Large intestine (tissue), 3 donors: ENCODE results near the gene WWOX. TPM values are rescaled to one million over a fixed set of nuclear protein-coding genes. Genes with fewer than 3 reads are reported as not detected.
"Not testable (repeated sequence)": the region's sequence is repeated elsewhere in the genome, so short reads cannot be mapped to it uniquely, and the experiment has no call there.

Source experiments
- DNase-seq, 2 donors: peaks; one replicate each; pipeline versions ENCODE4 v3.0.0 to v3.0.0-alpha.2; 2013
- H3K27ac ChIP-seq: one replicate; pipeline ENCODE4 v1.5.1; 2013; ENCODE audit warnings: low read length
- H3K27me3 ChIP-seq: 2 replicates; pipeline ENCODE4 v1.6.1; 2013; ENCODE audit warnings: low read length; ENCODE audit not compliant: control insufficient read depth, insufficient read depth
- H3K36me3 ChIP-seq: 2 replicates; pipeline ENCODE4 v1.6.1; 2013; ENCODE audit warnings: low read length; ENCODE audit not compliant: control insufficient read depth, insufficient read depth
- H3K4me1 ChIP-seq: one replicate; pipeline ENCODE4 v1.6.1; 2013; ENCODE audit warnings: low read length; ENCODE audit not compliant: control insufficient read depth, insufficient read depth
- H3K4me3 ChIP-seq: one replicate; pipeline ENCODE4 v1.5.1; 2013; ENCODE audit warnings: low read length
- H3K9me3 ChIP-seq: one replicate; pipeline ENCODE4 v1.6.1; 2013; ENCODE audit warnings: mild to moderate bottlenecking, low read depth, low read length, moderate library complexity; ENCODE audit not compliant: control insufficient read depth
- WGBS: methylation state at CpG from one replicate; pipeline ENCODE4 v1.1.5; 2013; ENCODE audit warnings: low lambda C conversion rate; ENCODE audit not compliant: insufficient coverage; 5-methylcytosine and 5-hydroxymethylcytosine counted together
- polyA plus RNA-seq: library from polyadenylated mRNA; unstranded; fragments of 120-200 nt; gene quantifications from one replicate; pipeline ENCODE4 v1.2.1, GENCODE V29; 2013

WWOX gene
- polyA plus RNA-seq, 1 donor: 16.2 TPM

GRCh38 chr16:79247386-79247785 is 1147.9 kb downstream of the WWOX start:
- no peak for DNase-seq
- Histone ChIP-seq H3K27ac (no peak overlapping the region), H3K4me1 (peaks cover 2% of the 10 kb centered on the region), H3K27me3 (no peaks in the 10 kb centered on the region), H3K36me3 (no peaks in the 10 kb centered on the region), H3K9me3 (no peaks in the 10 kb centered on the region), H3K4me3 (no peak overlapping the region)
- WGBS: no CpG with 5 or more reads among the region's 5 CpGs

DNA sequence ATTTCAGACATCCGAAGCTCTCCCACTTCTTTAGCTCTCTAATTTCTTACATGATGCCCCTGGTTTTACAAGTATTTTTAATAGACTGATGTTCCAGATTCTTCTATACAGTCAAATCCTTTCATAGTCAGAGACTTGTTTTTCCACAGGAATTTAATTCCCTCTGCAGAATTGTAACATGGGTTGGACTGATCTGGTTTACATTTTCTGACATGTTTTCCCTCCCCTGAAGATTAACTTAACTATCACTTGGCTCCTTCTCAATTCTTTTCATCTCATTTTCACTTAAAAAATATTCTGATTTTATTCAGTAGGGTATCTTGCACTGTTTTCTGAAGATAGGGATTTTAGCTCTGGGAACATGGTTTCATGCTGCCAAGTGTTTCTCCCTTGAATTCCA is 1148.9 kb downstream of the WWOX start:
- 100% methylated on average over 1 of the region's 1 CpG for WGBS
- Histone ChIP-seq H3K27me3 (no peaks in the 10 kb centered on the region), H3K4me1 (peaks cover 6% of the 10 kb centered on the region), H3K27ac (no peak overlapping the region), H3K9me3 (no peaks in the 10 kb centered on the region), H3K4me3 (no peak overlapping the region), H3K36me3 (no peaks in the 10 kb centered on the region)
- no peak for DNase-seq

DNA sequence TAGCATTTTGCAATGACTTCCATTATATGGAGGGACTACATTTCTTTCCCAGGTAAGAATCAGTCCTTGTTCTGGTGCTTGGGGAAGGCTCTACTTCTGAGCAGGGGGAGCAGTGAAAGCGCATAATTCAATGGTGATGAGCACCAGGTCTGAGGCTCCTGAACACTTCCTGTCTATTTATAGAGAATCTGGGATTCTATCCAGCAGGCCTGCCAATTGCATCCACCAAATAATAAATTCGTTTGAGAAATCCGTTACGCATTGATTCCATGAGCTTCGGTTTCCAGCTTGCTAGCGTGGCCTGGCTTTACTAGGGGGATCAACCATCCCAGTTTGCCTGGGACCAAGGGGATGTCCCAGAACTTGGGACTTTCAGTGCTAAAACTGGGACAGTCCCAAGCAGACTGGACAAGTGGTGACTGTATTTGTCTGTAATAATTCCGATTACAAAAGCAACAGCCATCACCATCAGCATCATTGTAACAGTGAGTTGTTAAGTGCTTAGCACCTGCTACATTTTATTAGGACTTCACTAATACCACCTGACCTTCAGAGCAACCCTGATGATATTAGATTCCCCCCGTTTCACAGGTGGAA is 1151.1 kb downstream of the WWOX start:
- no peak for DNase-seq
- Histone ChIP-seq H3K27ac (no peak overlapping the region), H3K9me3 (no peaks in the 10 kb centered on the region), H3K27me3 (no peaks in the 10 kb centered on the region), H3K4me3 (no peak overlapping the region), H3K4me1 (peaks cover 11% of the 10 kb centered on the region), H3K36me3 (no peaks in the 10 kb centered on the region)
- WGBS: 97% methylated on average over 5 of the region's 8 CpGs

DNA sequence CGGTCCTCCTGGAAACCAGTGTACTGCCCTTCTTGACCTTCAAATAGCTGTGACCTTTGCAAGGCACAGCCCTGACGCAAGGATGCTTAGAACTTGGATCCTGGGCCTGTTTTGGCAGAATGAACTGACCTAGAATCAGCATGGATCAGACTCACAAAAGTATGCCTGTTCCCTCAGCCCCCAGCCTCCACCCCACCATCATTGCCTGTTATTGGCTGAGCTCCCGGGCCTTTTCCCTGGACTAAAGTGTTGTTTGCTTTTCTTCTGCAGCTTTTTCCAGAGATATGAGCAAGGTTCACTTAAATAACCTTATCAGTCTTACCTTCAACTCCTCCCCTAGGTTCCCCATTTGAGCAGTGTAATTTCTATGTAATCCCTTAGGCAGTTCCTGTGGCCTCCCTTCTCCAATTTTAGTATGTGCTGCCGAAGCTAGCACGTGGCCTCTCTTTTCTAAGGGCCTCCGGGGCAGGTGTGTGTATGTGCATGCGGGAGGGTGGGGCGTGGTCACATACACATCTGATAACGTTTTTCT is 1153.7 kb downstream of the WWOX start:
- H3K27me3 ChIP-seq: no peaks in the 10 kb centered on the region
- no peaks in the 10 kb centered on the region for H3K9me3 ChIP-seq
- H3K4me1 ChIP-seq: peaks cover 11% of the 10 kb centered on the region
- H3K4me3 ChIP-seq: no peak overlapping the region
- peak; percentile 54 to 88 for DNase-seq
- no peaks in the 10 kb centered on the region for H3K36me3 ChIP-seq
- 0% methylated on average over 2 of the region's 9 CpGs for WGBS
- H3K27ac ChIP-seq: peak overlapping the region; percentile 5

GRCh38 chr16:79257953-79258490 is 1158.6 kb downstream of the WWOX start:
- Histone ChIP-seq H3K27ac (no peak overlapping the region), H3K4me3 (no peak overlapping the region), H3K36me3 (no peaks in the 10 kb centered on the region), H3K4me1 (peaks cover 8% of the 10 kb centered on the region), H3K27me3 (no peaks in the 10 kb centered on the region), H3K9me3 (no peaks in the 10 kb centered on the region)
- WGBS: no CpG with 5 or more reads among the region's 10 CpGs
- DNase-seq: no peak

DNA sequence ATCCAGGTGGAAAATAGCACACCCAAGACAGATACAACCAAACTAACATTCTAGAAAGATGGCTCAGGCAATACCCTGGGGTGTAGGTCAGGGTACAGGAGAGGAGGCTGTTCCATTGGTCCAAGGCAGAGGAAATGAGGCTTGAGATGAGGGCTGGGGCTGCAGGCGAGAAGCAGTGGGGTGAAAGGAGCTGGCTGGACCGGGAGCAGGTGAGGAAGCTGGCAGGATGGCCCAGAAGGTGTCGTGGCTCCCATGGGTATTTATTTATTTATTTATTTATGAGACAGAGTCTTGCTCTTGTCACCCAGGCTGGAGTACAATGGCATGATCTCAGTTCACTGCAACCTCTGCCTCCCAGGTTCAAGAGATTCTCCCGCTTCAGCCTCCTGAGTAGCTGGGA is 1161.4 kb downstream of the WWOX start:
- H3K27ac ChIP-seq, H3K4me3 ChIP-seq, H3K9me3 ChIP-seq, H3K27me3 ChIP-seq, DNase-seq, H3K4me1 ChIP-seq, H3K36me3 ChIP-seq: not testable (repeated sequence)
- no CpG with 5 or more reads among the region's 4 CpGs for WGBS

DNA sequence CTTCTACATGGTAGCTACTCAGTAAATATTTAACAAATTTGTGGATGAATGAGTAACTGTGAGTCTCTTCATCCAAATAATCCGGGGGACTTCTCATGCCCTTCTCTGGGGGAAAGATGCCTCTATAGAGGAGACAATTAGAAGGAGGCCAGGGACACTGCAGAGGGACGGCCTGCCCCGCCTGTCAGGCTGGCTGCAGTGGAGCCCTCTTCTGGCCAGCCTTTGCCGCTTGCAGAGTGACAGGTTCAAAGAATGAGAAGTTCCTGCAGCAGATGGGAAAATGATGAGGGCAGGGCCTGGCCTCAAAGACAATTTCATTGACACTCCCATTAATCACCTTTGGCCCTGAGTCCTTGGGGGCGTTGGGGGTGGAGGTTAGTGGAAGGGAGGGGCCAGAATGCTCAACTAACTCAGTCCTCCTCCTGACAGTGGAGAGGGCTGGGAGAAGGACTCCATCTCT is 1162.1 kb downstream of the WWOX start:
- peak; percentile 47 to 76 for DNase-seq
- WGBS: no CpG with 5 or more reads among the region's 5 CpGs
- peaks cover 3% of the 10 kb centered on the region for H3K4me1 ChIP-seq
- H3K27me3 ChIP-seq: no peaks in the 10 kb centered on the region
- H3K9me3 ChIP-seq: no peaks in the 10 kb centered on the region
- no peak overlapping the region for H3K4me3 ChIP-seq
- no peaks in the 10 kb centered on the region for H3K36me3 ChIP-seq
- no peak overlapping the region for H3K27ac ChIP-seq

DNA sequence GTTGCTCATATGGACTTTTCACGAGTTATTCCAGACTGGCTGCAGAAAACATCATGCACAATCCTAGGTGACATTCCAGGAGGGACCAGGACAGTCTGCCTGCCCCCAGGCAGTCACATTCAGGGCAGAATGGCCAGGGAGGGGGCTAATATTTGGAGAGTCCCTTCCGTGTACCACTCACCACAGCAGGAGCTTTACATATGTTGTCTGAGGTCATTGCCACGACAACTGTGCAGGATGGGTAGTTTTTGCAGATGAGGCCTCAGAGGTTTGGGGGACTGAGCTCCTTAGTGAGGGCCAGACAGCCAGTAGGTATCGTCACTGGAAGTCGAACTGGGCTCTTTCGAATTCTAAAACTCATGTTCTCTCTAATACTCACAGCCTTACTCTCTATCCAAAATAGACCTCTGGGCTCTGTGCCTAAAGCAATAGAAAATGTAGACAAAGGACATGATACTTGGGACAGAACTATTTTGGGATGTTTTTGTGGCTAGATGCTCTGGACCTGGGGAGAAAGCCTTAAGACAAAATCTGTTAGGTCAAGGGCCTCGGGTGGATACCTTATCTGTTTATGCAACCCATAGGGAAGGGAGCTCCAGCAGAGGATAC is 1162.6 kb downstream of the WWOX start:
- no peak for DNase-seq
- H3K4me3 ChIP-seq: no peak overlapping the region
- H3K9me3 ChIP-seq: no peaks in the 10 kb centered on the region
- H3K27me3 ChIP-seq: no peaks in the 10 kb centered on the region
- WGBS: 89% methylated on average over 2 of the region's 7 CpGs
- no peak overlapping the region for H3K27ac ChIP-seq
- peaks cover 3% of the 10 kb centered on the region for H3K4me1 ChIP-seq
- H3K36me3 ChIP-seq: no peaks in the 10 kb centered on the region

Other genes with a start within 250 kb of the WWOX start
- 0.36 TPM for gene CLEC3A, start 77.1 kb upstream of the WWOX start, polyA plus RNA-seq